Activated CD4-positive, alpha-beta T cell treated with anti-CD3 and anti-CD28 coated beads for 36 hours (primary cell): ENCODE results near the gene CTIF. TPM values are rescaled to one million over a fixed set of nuclear protein-coding genes. Genes with fewer than 3 reads are reported as not detected.

Experiments
- ATAC-seq: fragments of 200-7000 bp; cut with Tn5 transposase; one replicate; pipeline ENCODE4 v1.10.0; 2021; ENCODE audit warnings: mild to moderate bottlenecking, moderate library complexity
- CTCF ChIA-PET: fragments of 350-600 bp; sonication (Branson Sonifier 250); formaldehyde crosslinking; loops from one replicate; lab custom pipeline; 2021; ENCODE audit warnings: antibody characterized with exemption; lab: Charles Lee
- POLR2A ChIA-PET: fragments of 350-600 bp; sonication (Branson Sonifier 250); formaldehyde crosslinking; loops from one replicate; lab custom pipeline; 2021; ENCODE audit warnings: antibody characterized with exemption, inconsistent platforms; lab: Charles Lee
- DNase-seq: peaks from one replicate; pipeline ENCODE4 v3.0.0-alpha.2; 2020
- H3K27ac Mint-ChIP-seq: one replicate; pipeline ENCODE4 v1.8.0; 2021; ENCODE audit warnings: mixed read lengths
- H3K27me3 Mint-ChIP-seq: one replicate; pipeline ENCODE4 v1.8.0; 2021; ENCODE audit warnings: mixed read lengths
- H3K36me3 Mint-ChIP-seq: one replicate; pipeline ENCODE4 v1.8.0; 2021; ENCODE audit warnings: low read depth, mixed read lengths
- H3K4me1 Mint-ChIP-seq: one replicate; pipeline ENCODE4 v1.8.0; 2021; ENCODE audit warnings: mixed read lengths
- H3K4me3 Mint-ChIP-seq: one replicate; pipeline ENCODE4 v1.8.0; 2021; ENCODE audit warnings: mild to moderate bottlenecking, moderate library complexity, mixed read lengths
- H3K9me3 Mint-ChIP-seq: one replicate; pipeline ENCODE4 v1.8.0; 2021; ENCODE audit warnings: low read depth, mixed read lengths
- intact Hi-C, 2 experiments: fragments of 100-400 bp; cut with DNase I in 1 of 2; cut with micrococcal nuclease in 1 of 2; formaldehyde crosslinking; loops; one replicate each; pipeline versions ENCODE4 v1.14.2 to v1.15.1; 2022 to 2024; cut with DNase I, micrococcal nuclease
- total RNA-seq, 2 experiments: library from RNA; stranded (reverse); gene quantifications; one replicate each; pipeline ENCODE4 v1.2.3, GENCODE V29; 2021

Gene CTIF
- total RNA-seq, 2 experiments from 2014 or later = 4.5 to 5.3 TPM

GRCh38 chr18:48544661-48545415, 6.0 kb downstream of the CTIF start:
- peaks cover 16% of the 10 kb centered on the region for H3K27me3 Mint-ChIP-seq
- CTCF ChIA-PET = no interaction called here

GRCh38 chr18:48545757-48546321, 7.0 kb downstream of the CTIF start:
- no peak overlapping the region for H3K27ac Mint-ChIP-seq
- no peaks in the 10 kb centered on the region for H3K36me3 Mint-ChIP-seq
- no peak overlapping the region for H3K4me3 Mint-ChIP-seq
- H3K4me1 Mint-ChIP-seq = peaks cover 8% of the 10 kb centered on the region
- no peak for ATAC-seq
- CTCF ChIA-PET = interaction anchor here (1.3 kb wide), 1 partner anchor 11 kb away, joined by 3 read pairs; no protein-coding TSS in a partner anchor
- no peak for DNase-seq
- H3K27me3 Mint-ChIP-seq = peaks cover 16% of the 10 kb centered on the region
- POLR2A ChIA-PET = no interaction called here
- intact Hi-C loops = no loop called here
- H3K9me3 Mint-ChIP-seq = no peaks in the 10 kb centered on the region

More at GRCh38 chr18:48544661-48545415, 6.0 kb downstream of the CTIF start:
- intact Hi-C loops = no loop called here
- ATAC-seq = no peak
- Mint-ChIP-seq H3K9me3 (no peaks in the 10 kb centered on the region), H3K4me3 (no peak overlapping the region), H3K4me1 (peaks cover 10% of the 10 kb centered on the region), H3K36me3 (no peaks in the 10 kb centered on the region), H3K27ac (no peak overlapping the region)
- POLR2A ChIA-PET = no interaction called here
- no peak for DNase-seq

- intact Hi-C loops = no loop called here
- peaks cover 14% of the 10 kb centered on the region for H3K27me3 Mint-ChIP-seq
- no peaks in the 10 kb centered on the region for H3K36me3 Mint-ChIP-seq
- CTCF ChIA-PET = interaction anchor here (1.3 kb wide), 1 partner anchor 11 kb away, joined by 3 read pairs; no protein-coding TSS in a partner anchor
- H3K4me3 Mint-ChIP-seq = no peak overlapping the region
- H3K9me3 Mint-ChIP-seq = no peaks in the 10 kb centered on the region
- DNase-seq (no peak), ATAC-seq (no peak)
- H3K4me1 Mint-ChIP-seq = peaks cover 8% of the 10 kb centered on the region
- no peak overlapping the region for H3K27ac Mint-ChIP-seq
- POLR2A ChIA-PET = no interaction called here
These were observed 7.6 kb downstream of the CTIF start for GRCh38 chr18:48546396-48546795.

GRCh38 chr18:48547531-48547981, 8.7 kb downstream of the CTIF start:
- POLR2A ChIA-PET = no interaction called here

GRCh38 chr18:48548011-48548771, 9.4 kb downstream of the CTIF start:
- ChIA-PET CTCF (no interaction called here), POLR2A (no interaction called here)
- Mint-ChIP-seq H3K9me3 (no peaks in the 10 kb centered on the region), H3K4me1 (peaks cover 2% of the 10 kb centered on the region), H3K36me3 (no peaks in the 10 kb centered on the region), H3K27me3 (peaks cover 9% of the 10 kb centered on the region), H3K27ac (no peak overlapping the region), H3K4me3 (no peak overlapping the region)
- no peak for DNase-seq
- intact Hi-C loops = no loop called here
- ATAC-seq = peak; percentile 47

More at GRCh38 chr18:48547531-48547981, 8.7 kb downstream of the CTIF start:
- H3K4me1 Mint-ChIP-seq = peaks cover 8% of the 10 kb centered on the region
- CTCF ChIA-PET = no interaction called here
- intact Hi-C loops = no loop called here
- peaks cover 11% of the 10 kb centered on the region for H3K27me3 Mint-ChIP-seq
- H3K36me3 Mint-ChIP-seq = no peaks in the 10 kb centered on the region
- no peak overlapping the region for H3K4me3 Mint-ChIP-seq
- DNase-seq (no peak), ATAC-seq (no peak)
- H3K9me3 Mint-ChIP-seq = no peaks in the 10 kb centered on the region
- no peak overlapping the region for H3K27ac Mint-ChIP-seq

- no peak for DNase-seq
- ChIA-PET POLR2A (no interaction called here), CTCF (no interaction called here)
- H3K4me1 Mint-ChIP-seq = no peaks in the 10 kb centered on the region
- no peak for ATAC-seq
- H3K27me3 Mint-ChIP-seq = peaks cover 6% of the 10 kb centered on the region
- no peaks in the 10 kb centered on the region for H3K36me3 Mint-ChIP-seq
- H3K9me3 Mint-ChIP-seq = no peaks in the 10 kb centered on the region
- intact Hi-C loops = no loop called here
- no peak overlapping the region for H3K27ac Mint-ChIP-seq
- H3K4me3 Mint-ChIP-seq = no peak overlapping the region
These were observed 10.1 kb downstream of the CTIF start for GRCh38 chr18:48548921-48549320.

- no peak overlapping the region for H3K4me3 Mint-ChIP-seq
- no peaks in the 10 kb centered on the region for H3K36me3 Mint-ChIP-seq
- DNase-seq (no peak), ATAC-seq (no peak)
- ChIA-PET CTCF (no interaction called here), POLR2A (no interaction called here)
- no peaks in the 10 kb centered on the region for H3K4me1 Mint-ChIP-seq
- H3K9me3 Mint-ChIP-seq = no peaks in the 10 kb centered on the region
- H3K27me3 Mint-ChIP-seq = no peaks in the 10 kb centered on the region
- intact Hi-C loops = no loop called here
- no peak overlapping the region for H3K27ac Mint-ChIP-seq
These were observed 11.4 kb downstream of the CTIF start for GRCh38 chr18:48550101-48550729.

GRCh38 chr18:48551100-48551499, 12.3 kb downstream of the CTIF start:
- Mint-ChIP-seq H3K9me3 (no peaks in the 10 kb centered on the region), H3K27me3 (no peaks in the 10 kb centered on the region), H3K4me3 (no peak overlapping the region), H3K4me1 (no peaks in the 10 kb centered on the region), H3K27ac (no peak overlapping the region), H3K36me3 (no peaks in the 10 kb centered on the region)
- ChIA-PET CTCF (no interaction called here), POLR2A (no interaction called here)
- ATAC-seq = no peak
- no peak for DNase-seq
- intact Hi-C loops = no loop called here

- no peak for ATAC-seq
- no peak for DNase-seq
- H3K27me3 Mint-ChIP-seq = no peaks in the 10 kb centered on the region
- no peaks in the 10 kb centered on the region for H3K9me3 Mint-ChIP-seq
- no peaks in the 10 kb centered on the region for H3K36me3 Mint-ChIP-seq
- POLR2A ChIA-PET = no interaction called here
- H3K4me1 Mint-ChIP-seq = no peaks in the 10 kb centered on the region
- intact Hi-C loops = no loop called here
- CTCF ChIA-PET = no interaction called here
- no peak overlapping the region for H3K4me3 Mint-ChIP-seq
- H3K27ac Mint-ChIP-seq = no peak overlapping the region
These were observed 13.3 kb downstream of the CTIF start for GRCh38 chr18:48552130-48552529.

- POLR2A ChIA-PET = no interaction called here
- H3K4me1 Mint-ChIP-seq = no peaks in the 10 kb centered on the region
- CTCF ChIA-PET = interaction anchor here (0.6 kb wide), 1 partner anchor 83 kb away, joined by 3 read pairs; no protein-coding TSS in a partner anchor
These were observed 14.4 kb downstream of the CTIF start for GRCh38 chr18:48553236-48553635.

GRCh38 chr18:48554610-48555400, 16.0 kb downstream of the CTIF start:
- no peak for DNase-seq

More at GRCh38 chr18:48553236-48553635, 14.4 kb downstream of the CTIF start:
- H3K27ac Mint-ChIP-seq = no peak overlapping the region
- H3K9me3 Mint-ChIP-seq = no peaks in the 10 kb centered on the region
- no peak for DNase-seq
- no peak for ATAC-seq
- no peaks in the 10 kb centered on the region for H3K27me3 Mint-ChIP-seq
- H3K36me3 Mint-ChIP-seq = no peaks in the 10 kb centered on the region
- intact Hi-C loops = no loop called here
- no peak overlapping the region for H3K4me3 Mint-ChIP-seq

More at GRCh38 chr18:48554610-48555400, 16.0 kb downstream of the CTIF start:
- POLR2A ChIA-PET = no interaction called here
- Mint-ChIP-seq H3K27me3 (no peaks in the 10 kb centered on the region), H3K36me3 (peaks cover 1% of the 10 kb centered on the region), H3K27ac (no peak overlapping the region), H3K4me3 (no peak overlapping the region), H3K4me1 (no peaks in the 10 kb centered on the region), H3K9me3 (no peaks in the 10 kb centered on the region)
- CTCF ChIA-PET = interaction anchor here (0.5 kb wide), 1 partner anchor 89 kb away, joined by 3 read pairs; no protein-coding TSS in a partner anchor
- no peak for ATAC-seq
- intact Hi-C loops = no loop called here
